Panc1 (cell line): ENCODE measurements around the gene AMZ1. TPM values are rescaled to one million over a fixed set of nuclear protein-coding genes. Genes with fewer than 3 reads are reported as not detected.

Experiments
- ATAC-seq: fragments of 200-7000 bp; cut with Tn5 transposase; 2 replicates; pipeline ENCODE4 v1.9.1; 2020; ENCODE audit warnings: mild to moderate bottlenecking, moderate library complexity
- BruUV-seq: library from RNA; stranded (reverse); fragments of 400-500 nt; replicated peaks from 2 replicates; lab custom pipeline; 2021; lab: Mats Ljungman, UMichigan
- CTCF ChIA-PET: fragments of 300-600 bp; sonication (Branson Sonifier 250); formaldehyde crosslinking; loops from one replicate; lab custom pipeline; 2022; ENCODE audit warnings: antibody characterized with exemption; lab: Charles Lee
- POLR2A ChIA-PET: fragments of 300-600 bp; sonication (Branson Sonifier 250); formaldehyde crosslinking; loops from one replicate; lab custom pipeline; 2022; ENCODE audit warnings: antibody characterized with exemption; lab: Charles Lee
- DNase-seq: peaks from one replicate; pipeline ENCODE4 v3.0.0-alpha.2; 2010; ENCODE audit warnings: low read depth, low spot score
- H3K27ac ChIP-seq: 2 replicates; pipeline ENCODE4 v1.5.1; 2011; ENCODE audit warnings: mild to moderate bottlenecking, low read length, inconsistent platforms
- H3K27me3 ChIP-seq: fragments of 200-500 bp; sonication (Bioruptor generic); 2 replicates; pipeline ENCODE4 v1.6.0; 2014; ENCODE audit warnings: low read length, inconsistent platforms; ENCODE audit not compliant: control insufficient read depth, insufficient read depth
- H3K36me3 ChIP-seq: fragments of 200-500 bp; sonication (Bioruptor generic); 2 replicates; pipeline ENCODE4 v1.5.1; 2014; ENCODE audit warnings: inconsistent platforms, mild to moderate bottlenecking, low read length, moderate library complexity; ENCODE audit not compliant: control insufficient read depth, insufficient read depth
- H3K4me1 ChIP-seq: 2 replicates; pipeline ENCODE4 v1.5.1; 2011; ENCODE audit warnings: inconsistent platforms, mild to moderate bottlenecking, low read length, moderate library complexity; ENCODE audit not compliant: control insufficient read depth, insufficient read depth
- H3K4me3 ChIP-seq, 2 experiments: 2 replicates each; pipeline ENCODE4 v1.5.1; 2011 to 2012; ENCODE audit warnings: low read depth in 2 of 2, low read length in 2 of 2, mild to moderate bottlenecking in 2 of 2, inconsistent platforms in 1 of 2, moderate library complexity in 1 of 2
- H3K9me3 ChIP-seq: fragments of 200-500 bp; sonication (Bioruptor generic); 2 replicates; pipeline ENCODE4 v1.5.1; 2014; ENCODE audit warnings: low read depth, mild to moderate bottlenecking, inconsistent platforms, low read length, moderate library complexity; ENCODE audit not compliant: control insufficient read depth, insufficient read depth
- POLR2AphosphoS5 ChIP-seq: IDR thresholded peaks from 2 replicates; pipeline ENCODE4 v1.6.1; 2012; ENCODE audit warnings: mild to moderate bottlenecking, low read depth, low read length, moderate library complexity
- SIN3A ChIP-seq: IDR thresholded peaks from 2 replicates; pipeline ENCODE4 v1.6.1; 2012; ENCODE audit warnings: low read depth, mild to moderate bottlenecking, low read length, moderate library complexity, borderline replicate concordance; ENCODE audit not compliant: insufficient read depth
- TCF7L2 ChIP-seq: IDR thresholded peaks from 2 replicates; pipeline ENCODE4 v1.6.1; 2011; ENCODE audit warnings: mild to moderate bottlenecking, low read depth, low read length, inconsistent platforms
- in situ Hi-C: cut with HindIII; loops from 2 replicates; pipeline ENCODE4 v1.10.0; 2016; ENCODE audit warnings: low sequenced_read_pairs, low pct_unique_long_range_greater_than_20kb
- intact Hi-C: fragments of 100-400 bp; cut with micrococcal nuclease; formaldehyde crosslinking; loops from one replicate; pipeline ENCODE4 v1.10.0; 2022; ENCODE audit not compliant: unreplicated experiment
- total RNA-seq: library from RNA; stranded (reverse); gene quantifications from one replicate; pipeline ENCODE4 v1.2.1, GENCODE V29; 2021; ENCODE audit not compliant: unreplicated experiment
- TF ChIP-seq, protein P1 (sequence below): fragments of 450-650 bp; IDR thresholded peaks from 2 replicates; pipeline ENCODE4 v1.5.1; 2017; ENCODE audit warnings: mild to moderate bottlenecking
- TF ChIP-seq, protein P2 (sequence below), 2 experiments: IDR thresholded peaks; 2 replicates each; pipeline ENCODE4 v1.6.1; 2011 to 2012; ENCODE audit warnings: low read depth in 2 of 2, control low read depth in 1 of 2, low read length in 1 of 2, mild to moderate bottlenecking in 1 of 2, moderate library complexity in 1 of 2; ENCODE audit not compliant: insufficient read depth in 1 of 2

The AMZ1 gene
- total RNA-seq, 1 experiment from 2014 or later = 0.57 TPM

DNA sequence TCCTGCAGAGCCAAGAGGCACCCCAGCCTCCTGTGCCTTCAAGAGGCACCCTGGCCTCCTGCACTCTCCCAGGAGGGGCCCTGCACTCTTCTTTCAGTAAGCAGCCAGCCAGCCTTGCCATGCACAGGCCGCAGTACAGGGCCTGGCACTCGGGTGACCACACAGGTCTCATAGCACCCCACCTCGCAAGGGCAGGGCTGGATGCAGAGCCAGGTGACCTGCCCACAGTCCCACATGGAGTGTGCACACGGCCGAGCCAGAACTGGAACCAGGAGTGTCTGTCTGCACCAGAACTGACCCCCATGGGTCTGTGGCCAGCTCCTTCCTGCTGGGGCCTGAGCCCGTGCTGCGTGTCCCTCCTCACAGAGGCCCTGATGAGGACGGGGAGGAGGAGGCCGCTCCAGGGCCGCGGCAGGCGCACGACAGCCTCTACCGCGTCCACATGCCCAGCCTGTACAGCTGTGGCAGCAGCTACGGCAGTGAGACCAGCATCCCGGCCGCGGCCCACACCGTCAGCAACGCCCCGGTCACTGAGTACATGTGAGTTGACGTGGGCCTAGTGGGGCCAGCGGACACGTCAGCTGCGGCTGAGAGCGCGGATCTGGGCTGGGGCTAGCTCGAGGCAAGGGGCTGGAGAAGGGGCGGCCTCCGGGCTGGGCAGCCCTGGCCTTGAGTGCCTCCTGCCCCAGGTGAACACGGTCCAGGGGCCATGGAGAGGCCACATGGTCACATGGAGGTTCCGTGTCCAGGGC is 29.9 kb upstream of the AMZ1 start:
- H3K9me3 ChIP-seq = no peaks in the 10 kb centered on the region
- POLR2A ChIA-PET = no interaction called here
- H3K36me3 ChIP-seq = peaks cover 3% of the 10 kb centered on the region; the same call in 1 of the 2 replicates
- DNase-seq (no peak), ATAC-seq (no peak)
- H3K27ac ChIP-seq = no peak overlapping the region
- in situ Hi-C loops = no loop called here
- TF ChIP-seq TCF7L2 = no peak
- TF ChIP-seq, protein P1, sequence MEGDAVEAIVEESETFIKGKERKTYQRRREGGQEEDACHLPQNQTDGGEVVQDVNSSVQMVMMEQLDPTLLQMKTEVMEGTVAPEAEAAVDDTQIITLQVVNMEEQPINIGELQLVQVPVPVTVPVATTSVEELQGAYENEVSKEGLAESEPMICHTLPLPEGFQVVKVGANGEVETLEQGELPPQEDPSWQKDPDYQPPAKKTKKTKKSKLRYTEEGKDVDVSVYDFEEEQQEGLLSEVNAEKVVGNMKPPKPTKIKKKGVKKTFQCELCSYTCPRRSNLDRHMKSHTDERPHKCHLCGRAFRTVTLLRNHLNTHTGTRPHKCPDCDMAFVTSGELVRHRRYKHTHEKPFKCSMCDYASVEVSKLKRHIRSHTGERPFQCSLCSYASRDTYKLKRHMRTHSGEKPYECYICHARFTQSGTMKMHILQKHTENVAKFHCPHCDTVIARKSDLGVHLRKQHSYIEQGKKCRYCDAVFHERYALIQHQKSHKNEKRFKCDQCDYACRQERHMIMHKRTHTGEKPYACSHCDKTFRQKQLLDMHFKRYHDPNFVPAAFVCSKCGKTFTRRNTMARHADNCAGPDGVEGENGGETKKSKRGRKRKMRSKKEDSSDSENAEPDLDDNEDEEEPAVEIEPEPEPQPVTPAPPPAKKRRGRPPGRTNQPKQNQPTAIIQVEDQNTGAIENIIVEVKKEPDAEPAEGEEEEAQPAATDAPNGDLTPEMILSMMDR = no peak
- CTCF ChIA-PET = no interaction called here
- H3K4me1 ChIP-seq = peaks cover 8% of the 10 kb centered on the region
- intact Hi-C loops = no loop called here
- no peaks in the 10 kb centered on the region for H3K27me3 ChIP-seq
- BruUV-seq = no TSS peak
- no peak overlapping the region for H3K4me3 ChIP-seq

DNA sequence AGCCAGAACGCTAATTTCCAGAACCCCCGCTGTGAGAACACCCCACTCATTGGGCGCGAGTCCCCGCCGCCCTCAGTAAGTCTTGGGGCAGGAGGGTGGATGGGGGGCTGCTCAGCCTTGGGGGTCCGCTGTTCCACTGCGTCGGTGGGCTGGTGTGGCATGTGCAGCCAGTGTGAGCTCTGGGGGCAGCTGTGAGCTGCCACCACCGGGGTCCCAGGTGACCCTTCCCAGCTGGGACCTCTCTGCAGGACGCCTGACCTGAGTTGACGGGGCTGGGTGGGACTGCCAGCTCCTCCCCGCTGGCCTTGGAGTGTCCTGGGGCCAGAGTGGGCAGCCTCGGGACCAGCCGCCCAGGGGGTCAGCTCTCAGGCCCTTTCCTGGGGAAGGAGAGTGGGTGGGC is 29.1 kb upstream of the AMZ1 start:
- ATAC-seq (no peak), DNase-seq (no peak)
- TF ChIP-seq SIN3A (no peak), POLR2AphosphoS5 (no peak)
- TF ChIP-seq, protein P2, sequence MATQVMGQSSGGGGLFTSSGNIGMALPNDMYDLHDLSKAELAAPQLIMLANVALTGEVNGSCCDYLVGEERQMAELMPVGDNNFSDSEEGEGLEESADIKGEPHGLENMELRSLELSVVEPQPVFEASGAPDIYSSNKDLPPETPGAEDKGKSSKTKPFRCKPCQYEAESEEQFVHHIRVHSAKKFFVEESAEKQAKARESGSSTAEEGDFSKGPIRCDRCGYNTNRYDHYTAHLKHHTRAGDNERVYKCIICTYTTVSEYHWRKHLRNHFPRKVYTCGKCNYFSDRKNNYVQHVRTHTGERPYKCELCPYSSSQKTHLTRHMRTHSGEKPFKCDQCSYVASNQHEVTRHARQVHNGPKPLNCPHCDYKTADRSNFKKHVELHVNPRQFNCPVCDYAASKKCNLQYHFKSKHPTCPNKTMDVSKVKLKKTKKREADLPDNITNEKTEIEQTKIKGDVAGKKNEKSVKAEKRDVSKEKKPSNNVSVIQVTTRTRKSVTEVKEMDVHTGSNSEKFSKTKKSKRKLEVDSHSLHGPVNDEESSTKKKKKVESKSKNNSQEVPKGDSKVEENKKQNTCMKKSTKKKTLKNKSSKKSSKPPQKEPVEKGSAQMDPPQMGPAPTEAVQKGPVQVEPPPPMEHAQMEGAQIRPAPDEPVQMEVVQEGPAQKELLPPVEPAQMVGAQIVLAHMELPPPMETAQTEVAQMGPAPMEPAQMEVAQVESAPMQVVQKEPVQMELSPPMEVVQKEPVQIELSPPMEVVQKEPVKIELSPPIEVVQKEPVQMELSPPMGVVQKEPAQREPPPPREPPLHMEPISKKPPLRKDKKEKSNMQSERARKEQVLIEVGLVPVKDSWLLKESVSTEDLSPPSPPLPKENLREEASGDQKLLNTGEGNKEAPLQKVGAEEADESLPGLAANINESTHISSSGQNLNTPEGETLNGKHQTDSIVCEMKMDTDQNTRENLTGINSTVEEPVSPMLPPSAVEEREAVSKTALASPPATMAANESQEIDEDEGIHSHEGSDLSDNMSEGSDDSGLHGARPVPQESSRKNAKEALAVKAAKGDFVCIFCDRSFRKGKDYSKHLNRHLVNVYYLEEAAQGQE (IDR thresholded peaks at IDR 0.05; ENCODE audit: insufficient read depth in 1 of 2, low read depth in 2 of 2, low read length in 1 of 2) = no peak
- TF ChIP-seq, protein P1 = no peak
- intact Hi-C loops (no loop called here), in situ Hi-C loops (no loop called here)
- ChIA-PET POLR2A (no interaction called here), CTCF (no interaction called here)
- no peak overlapping the region for H3K27ac ChIP-seq
- H3K4me3 ChIP-seq = no peak overlapping the region
- no TSS peak for BruUV-seq
- peaks cover 16% of the 10 kb centered on the region for H3K4me1 ChIP-seq
- peaks cover 3% of the 10 kb centered on the region; the same call in 1 of the 2 replicates for H3K36me3 ChIP-seq
- no peaks in the 10 kb centered on the region for H3K9me3 ChIP-seq
- H3K27me3 ChIP-seq = no peaks in the 10 kb centered on the region
